ENCODE results near the gene PRIMA1.

Gene PRIMA1

GRCh38 chr14:93685121-93685895 is 103.0 kb downstream of the PRIMA1 start:
- DNase-seq (ENCODE audit: low read depth in 1 of 2, low spot score in 1 of 2): no peak

DNA sequence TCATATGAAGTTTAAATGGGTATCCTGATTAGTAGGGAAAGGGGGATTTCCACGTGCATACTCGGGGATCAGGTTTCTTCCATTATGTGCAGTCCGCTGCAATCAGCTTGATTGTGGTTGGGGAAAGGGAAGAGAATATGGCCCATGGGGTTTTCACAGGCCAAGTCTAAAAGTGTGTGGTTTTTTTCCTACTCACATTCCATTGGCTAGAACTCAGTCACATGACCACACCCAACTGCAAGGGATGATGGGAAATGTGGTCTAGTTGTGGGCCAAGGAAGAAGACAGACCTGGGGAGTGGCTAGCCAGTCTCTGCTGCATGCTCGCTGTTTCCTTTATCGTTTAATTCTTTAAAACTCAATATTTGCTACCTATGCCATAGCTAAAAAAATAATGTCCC is 105.1 kb downstream of the PRIMA1 start:
- DNase-seq (ENCODE audit: low read depth in 1 of 2, low spot score in 1 of 2): no peak

- no peak for DNase-seq (ENCODE audit: low read depth in 1 of 2, low spot score in 1 of 2)
These were observed 105.8 kb downstream of the PRIMA1 start for GRCh38 chr14:93682459-93682858.

GRCh38 chr14:93676416-93676958 is 111.8 kb downstream of the PRIMA1 start:
- no peak for DNase-seq (ENCODE audit: low read depth in 1 of 2, low spot score in 1 of 2)

DNA sequence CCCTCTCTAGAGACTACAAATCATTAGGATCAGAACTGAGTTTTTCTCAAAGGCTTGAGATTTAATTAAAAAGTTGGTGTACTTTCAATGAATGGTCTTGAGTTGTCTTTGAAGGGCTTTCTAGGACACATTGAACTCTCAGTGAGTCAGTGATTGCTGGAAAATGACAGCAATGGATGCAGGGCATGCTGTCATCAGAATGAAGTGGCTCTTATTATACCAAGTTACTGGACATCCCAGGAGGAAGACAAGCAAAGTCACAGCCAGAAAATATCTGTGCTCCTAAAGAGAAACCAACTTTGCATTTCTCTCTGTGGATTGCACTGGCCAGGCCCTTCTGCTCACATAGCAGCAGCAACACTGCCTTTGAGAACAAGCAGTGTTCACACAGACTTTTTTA is 112.6 kb downstream of the PRIMA1 start:
- DNase-seq (ENCODE audit: low read depth in 1 of 2, low spot score in 1 of 2): no peak

DNA sequence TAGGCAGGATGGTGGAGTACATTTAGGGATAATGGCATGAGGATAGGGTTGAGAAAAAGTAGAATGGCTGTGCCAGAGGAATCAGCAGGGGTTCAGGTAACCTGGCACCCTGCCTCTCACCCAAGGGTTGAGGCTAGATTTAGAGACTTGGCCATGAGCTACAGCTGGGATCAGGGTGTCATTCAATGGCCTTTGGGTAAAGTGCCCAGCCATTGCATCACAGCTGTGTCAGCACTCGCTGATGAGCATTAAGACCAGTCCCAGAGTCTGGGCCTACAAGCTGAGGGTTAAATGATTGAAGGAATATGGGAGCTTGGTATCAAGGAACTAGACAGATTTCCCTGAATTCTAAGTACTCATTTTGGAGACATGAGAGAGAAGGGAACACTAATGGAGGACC is 113.9 kb downstream of the PRIMA1 start:
- DNase-seq (ENCODE audit: low read depth in 1 of 2, low spot score in 1 of 2): no peak

DNA sequence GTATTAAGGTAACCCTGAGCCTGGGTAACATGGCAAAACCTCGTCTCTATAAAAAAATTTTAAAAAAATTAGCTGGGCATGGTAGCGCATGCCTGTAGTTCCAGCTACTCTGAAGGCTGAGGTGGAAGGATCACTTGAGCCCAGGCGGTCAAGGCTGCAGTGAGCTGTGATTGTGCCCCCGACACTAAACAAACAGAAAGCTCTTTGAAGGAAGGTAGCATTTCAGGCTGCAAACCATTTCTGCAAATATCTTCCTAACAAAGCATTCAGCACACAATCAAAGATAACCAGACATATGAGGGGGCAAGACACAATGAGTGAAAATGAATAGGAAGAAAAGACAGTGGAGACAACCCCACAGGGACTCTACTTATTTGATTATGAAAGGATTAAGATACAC is 118.7 kb downstream of the PRIMA1 start:
- no peak for DNase-seq (ENCODE audit: low read depth in 1 of 2, low spot score in 1 of 2)

All from activated T-helper 1 cell treated with anti-CD3 and anti-CD28 coated beads, Interleukin-2, amount 50 U/mL, for 16 hours (primary cell).